ENCODE results near the gene TBC1D22A.

DNA sequence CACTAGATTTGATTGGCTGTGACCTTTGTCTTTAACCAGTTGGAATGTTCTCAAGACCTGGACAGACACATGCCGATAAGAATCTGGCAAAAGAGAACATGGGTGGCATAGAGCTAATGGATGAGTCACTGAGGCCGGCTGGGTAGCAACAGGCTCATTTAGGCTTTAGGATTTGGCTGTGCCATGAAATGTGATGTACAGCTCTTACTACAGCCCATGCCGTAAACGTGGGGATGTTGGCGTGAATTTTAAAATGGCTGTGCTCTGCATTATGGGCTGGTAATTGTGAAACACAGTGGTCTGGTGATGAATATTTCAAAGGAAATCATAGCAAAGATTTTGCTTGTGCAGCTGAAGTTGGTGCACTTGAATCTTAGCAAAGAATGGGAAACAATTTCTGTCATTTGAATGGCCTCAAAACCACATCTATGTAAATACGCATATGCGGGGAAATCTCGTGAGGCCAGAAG, 332.4 kb downstream of the TBC1D22A start:
- TF ChIP-seq, protein P1, sequence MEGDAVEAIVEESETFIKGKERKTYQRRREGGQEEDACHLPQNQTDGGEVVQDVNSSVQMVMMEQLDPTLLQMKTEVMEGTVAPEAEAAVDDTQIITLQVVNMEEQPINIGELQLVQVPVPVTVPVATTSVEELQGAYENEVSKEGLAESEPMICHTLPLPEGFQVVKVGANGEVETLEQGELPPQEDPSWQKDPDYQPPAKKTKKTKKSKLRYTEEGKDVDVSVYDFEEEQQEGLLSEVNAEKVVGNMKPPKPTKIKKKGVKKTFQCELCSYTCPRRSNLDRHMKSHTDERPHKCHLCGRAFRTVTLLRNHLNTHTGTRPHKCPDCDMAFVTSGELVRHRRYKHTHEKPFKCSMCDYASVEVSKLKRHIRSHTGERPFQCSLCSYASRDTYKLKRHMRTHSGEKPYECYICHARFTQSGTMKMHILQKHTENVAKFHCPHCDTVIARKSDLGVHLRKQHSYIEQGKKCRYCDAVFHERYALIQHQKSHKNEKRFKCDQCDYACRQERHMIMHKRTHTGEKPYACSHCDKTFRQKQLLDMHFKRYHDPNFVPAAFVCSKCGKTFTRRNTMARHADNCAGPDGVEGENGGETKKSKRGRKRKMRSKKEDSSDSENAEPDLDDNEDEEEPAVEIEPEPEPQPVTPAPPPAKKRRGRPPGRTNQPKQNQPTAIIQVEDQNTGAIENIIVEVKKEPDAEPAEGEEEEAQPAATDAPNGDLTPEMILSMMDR (IDR thresholded peaks at IDR 0.05) = no peak
- TF ChIP-seq EP300 (IDR thresholded peaks at IDR 0.05) = no peak

All from ovary (tissue), 3 donors.